Measurements from ENCODE around the gene BACH2. TPM values are rescaled to one million over a fixed set of nuclear protein-coding genes. Genes with fewer than 3 reads are reported as not detected.

The BACH2 gene
- total and polyA plus RNA-seq, 2 of the 8 experiments (the other 6 are each of a cell fraction or from before 2014, with no cell fraction given) = 1.9 to 5.9 TPM

DNA sequence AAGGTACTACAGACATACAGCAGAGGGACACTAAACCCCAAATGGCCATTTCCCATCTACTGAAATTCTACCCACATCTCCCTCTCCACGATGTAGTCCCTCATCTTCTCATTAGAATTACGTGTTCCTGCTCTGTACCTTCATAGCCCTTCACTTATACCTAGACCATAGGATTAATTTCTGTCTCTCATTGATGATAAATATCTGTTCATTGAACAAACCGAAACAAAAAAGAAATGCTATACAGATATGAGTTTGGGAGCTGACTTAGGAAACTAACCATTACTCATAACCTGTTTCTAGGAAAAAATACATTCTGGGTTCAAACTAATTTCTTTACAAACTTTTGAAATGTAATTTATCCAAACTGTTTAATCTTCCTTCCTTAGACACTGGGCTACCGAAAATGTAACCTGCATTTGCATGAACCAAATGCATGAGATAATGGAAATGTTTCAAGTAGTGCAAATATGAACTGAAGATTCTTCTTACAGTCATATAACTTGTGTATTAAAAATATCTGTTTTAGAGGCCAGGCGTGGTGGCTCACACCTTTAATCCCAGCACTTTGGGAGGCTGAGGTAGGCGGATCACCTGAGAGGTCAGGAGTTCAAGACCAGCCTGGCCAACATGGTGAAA is 317.0 kb downstream of the BACH2 start:
- POLR2A ChIA-PET (ENCODE audit: partially characterized antibody) = no interaction called here
- CTCF ChIA-PET (ENCODE audit: partially characterized antibody) = interaction anchor here (1.1 to 1.7 kb wide), 3 partner anchors 8 to 27 kb away, joined by 3 to 7 read pairs (median 4); no protein-coding TSS in a partner anchor
- no peak overlapping the region for H3K27ac ChIP-seq (ENCODE audit: low read depth, low read length)

More for the DNA sequence above, 317.0 kb downstream of the BACH2 start:
- Histone ChIP-seq H3K4me1 (replicated peaks in 1 of 4; ENCODE audit: control insufficient read depth in 3 of 4, insufficient read depth in 4 of 4, low read length in 3 of 4) (no peaks in the 10 kb centered on the region), H4K5ac (ENCODE audit: insufficient read length, low read depth, low read length) (no peak overlapping the region), H3K18ac (ENCODE audit: extremely low read depth, low read length) (no peak overlapping the region), H2BK12ac (ENCODE audit: low read depth, low read length) (no peak overlapping the region), H3K36me3 (ENCODE audit: control insufficient read depth in 2 of 4, insufficient read depth in 4 of 4, low read length in 3 of 4) (no peaks in the 10 kb centered on the region), H2BK5ac (ENCODE audit: low read depth, low read length) (no peak overlapping the region), H2AK5ac (ENCODE audit: low read depth, low read length) (no peak overlapping the region), H2BK15ac (ENCODE audit: low read length) (no peak overlapping the region), H2AFZ (ENCODE audit: low read length) (no peak overlapping the region), H4K91ac (replicated peaks; ENCODE audit: insufficient read length, low read length) (no peak overlapping the region), H2BK120ac (replicated peaks; ENCODE audit: low read depth, low read length) (no peak overlapping the region), H2BK20ac (ENCODE audit: low read length) (no peak overlapping the region), H3K23ac (ENCODE audit: insufficient read length) (no peak overlapping the region), H3K9me3 (ENCODE audit: insufficient read depth in 2 of 2, low read depth in 1 of 2, low read length in 1 of 2) (no peaks in the 10 kb centered on the region), H3K4me3 (ENCODE audit: extremely low read depth in 1 of 4, insufficient read depth in 2 of 4, low read depth in 3 of 4, low read length in 4 of 4) (no peak overlapping the region), H3K4ac (replicated peaks; ENCODE audit: insufficient read length, low read depth, low read length) (no peak overlapping the region), H3K79me2 (ENCODE audit: control insufficient read depth in 1 of 2, insufficient read depth in 2 of 2, low read length in 2 of 2) (no peaks in the 10 kb centered on the region), H4K20me1 (replicated peaks in 1 of 2; ENCODE audit: control insufficient read depth in 1 of 2, insufficient read depth in 2 of 2, low read length in 2 of 2) (no peaks in the 10 kb centered on the region), H3K79me1 (ENCODE audit: low read depth, low read length) (no peaks in the 10 kb centered on the region), H3K23me2 (ENCODE audit: low read depth, low read length) (no peaks in the 10 kb centered on the region), H4K8ac (ENCODE audit: extremely low read depth, insufficient read depth, low read length) (no peak overlapping the region), H3K27me3 (replicated peaks in 1 of 4; ENCODE audit: control insufficient read depth in 3 of 4, extremely low read depth in 1 of 4, insufficient read depth in 3 of 4, low read length in 3 of 4) (no peaks in the 10 kb centered on the region), H3K56ac (replicated peaks; ENCODE audit: insufficient read length, low read depth, low read length) (no peak overlapping the region), H3K4me2 (ENCODE audit: insufficient read depth in 1 of 2, low read depth in 2 of 2, low read length in 2 of 2) (no peak overlapping the region), H3K14ac (ENCODE audit: insufficient read length) (no peak overlapping the region), H3K9ac (replicated peaks in 1 of 4; ENCODE audit: extremely low read depth in 1 of 4, low read depth in 3 of 4, low read length in 3 of 4) (no peak overlapping the region)
- no peak for DNase-seq (ENCODE audit: low read depth in 1 of 2, low spot score in 2 of 2)
- TF ChIP-seq ZNF274 (IDR thresholded peaks at IDR 0.05; ENCODE audit: borderline replicate concordance, extremely low read depth, low read length) = no peak
- no peak for TF ChIP-seq TCF12 (IDR thresholded peaks at IDR 0.05; ENCODE audit: low read depth, low read length)
- no peak for TF ChIP-seq BACH1 (IDR thresholded peaks at IDR 0.05; ENCODE audit: low read length)
- no peak for TF ChIP-seq KDM5A (IDR thresholded peaks at IDR 0.05; ENCODE audit: low read length)
- no peak for TF ChIP-seq RNF2 (IDR thresholded peaks at IDR 0.05; ENCODE audit: borderline replicate concordance, low read depth, low read length, missing control alignments, poor library complexity, severe bottlenecking)
- TF ChIP-seq POLR2AphosphoS5 (IDR thresholded peaks at IDR 0.05; ENCODE audit: low read depth, low read length) = no peak
- no peak for TF ChIP-seq GTF2F1 (IDR thresholded peaks at IDR 0.05; ENCODE audit: borderline replicate concordance, low read depth, low read length)
- TF ChIP-seq JUN (IDR thresholded peaks at IDR 0.05; ENCODE audit: low read depth, low read length) = no peak
- TF ChIP-seq RFX5 (IDR thresholded peaks at IDR 0.05; ENCODE audit: borderline replicate concordance, low read depth, low read length) = no peak
- no peak for TF ChIP-seq YY1 (IDR thresholded peaks at IDR 0.05; ENCODE audit: low read depth, low read length)
- 92% methylated on average over 6 of the region's 6 CpGs; no CpG with 5 or more reads in 1 of the 2 experiments for WGBS, 2 experiments (ENCODE audit: extremely low coverage in 1 of 2, insufficient coverage in 1 of 2, insufficient read length in 1 of 2, insufficient replicate concordance in 2 of 2, low coverage in 1 of 2, low lambda C conversion rate in 2 of 2, missing lambda C conversion rate in 1 of 2)
- FAIRE-seq = no peak
